ENCODE results near the gene ARHGAP33. TPM values are rescaled to one million over a fixed set of nuclear protein-coding genes. Genes with fewer than 3 reads are reported as not detected.

ARHGAP33 gene
- total RNA-seq, 1 donor from 2014 or later: 5.1 TPM

DNA sequence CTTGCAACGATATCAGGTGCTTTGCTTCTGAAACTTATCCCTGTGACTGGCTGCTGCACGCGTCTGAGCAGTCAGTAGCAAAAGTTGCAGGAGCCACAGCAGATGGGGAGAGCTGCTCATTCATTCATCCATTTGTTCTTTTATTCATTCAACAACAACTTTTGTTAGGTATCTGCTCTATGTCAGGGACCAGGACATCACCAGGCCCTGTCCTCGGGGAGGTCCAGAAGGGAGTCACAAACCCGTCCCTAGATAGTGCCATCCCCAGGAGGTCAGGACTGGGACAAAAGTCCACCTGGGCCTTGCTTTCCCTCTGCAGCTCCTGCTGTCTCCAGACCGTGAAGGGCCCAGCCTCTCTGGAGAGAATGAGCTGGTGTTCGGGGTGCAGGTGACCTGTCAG lies 2.6 kb downstream of the ARHGAP33 start:
- no peak for DNase-seq

DNA sequence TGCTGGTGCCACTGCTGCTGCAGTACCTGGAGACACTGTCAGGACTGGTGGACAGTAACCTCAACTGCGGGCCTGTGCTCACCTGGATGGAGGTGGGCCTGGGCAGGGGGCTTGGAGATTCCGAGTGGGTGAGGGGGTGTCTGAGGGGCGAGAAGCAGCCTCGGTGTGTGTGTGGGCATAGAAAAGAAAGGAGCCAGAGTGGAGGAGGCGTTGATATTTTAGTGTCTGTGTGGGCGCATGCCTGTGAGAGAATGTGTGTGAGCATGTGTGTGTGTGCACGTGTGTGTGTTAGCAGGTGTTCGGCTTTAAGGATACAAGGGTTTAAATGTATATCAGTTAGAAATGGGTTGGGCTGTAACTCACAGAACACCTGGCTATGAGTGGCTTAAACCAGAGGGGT lies 3.7 kb downstream of the ARHGAP33 start:
- no peak for DNase-seq

DNA sequence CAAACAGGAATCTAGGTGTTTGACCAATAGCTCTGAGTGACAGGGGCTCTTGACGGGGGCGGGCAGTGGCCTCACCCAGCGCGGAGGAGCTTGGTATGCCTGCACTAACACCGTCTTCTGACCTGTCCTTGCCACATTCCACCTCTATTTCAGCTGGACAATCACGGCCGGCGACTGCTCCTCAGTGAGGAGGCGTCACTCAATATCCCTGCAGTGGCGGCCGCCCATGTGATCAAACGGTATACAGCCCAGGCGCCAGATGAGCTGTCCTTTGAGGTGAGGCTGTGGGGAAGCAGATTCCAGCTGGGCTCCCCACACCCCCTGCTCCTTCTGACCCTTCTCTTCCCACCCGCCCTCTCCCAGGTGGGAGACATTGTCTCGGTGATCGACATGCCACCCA lies 4.7 kb downstream of the ARHGAP33 start:
- DNase-seq: no peak

DNA sequence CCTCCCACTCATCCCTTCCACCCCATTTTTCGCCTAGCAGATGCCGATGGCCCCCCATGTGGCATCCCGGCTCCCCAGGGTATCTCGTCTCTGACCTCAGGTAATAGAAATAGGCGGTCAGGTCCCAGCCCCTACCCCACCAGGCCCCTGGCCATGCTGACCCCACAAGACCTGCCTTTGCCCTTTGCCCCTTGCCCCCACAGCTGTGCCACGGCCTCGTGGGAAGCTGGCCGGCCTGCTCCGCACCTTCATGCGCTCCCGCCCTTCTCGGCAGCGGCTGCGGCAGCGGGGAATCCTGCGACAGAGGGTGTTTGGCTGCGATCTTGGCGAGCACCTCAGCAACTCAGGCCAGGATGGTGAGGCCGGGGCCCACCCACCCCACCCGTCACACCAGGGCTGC lies 5.4 kb downstream of the ARHGAP33 start:
- no peak for DNase-seq

DNA sequence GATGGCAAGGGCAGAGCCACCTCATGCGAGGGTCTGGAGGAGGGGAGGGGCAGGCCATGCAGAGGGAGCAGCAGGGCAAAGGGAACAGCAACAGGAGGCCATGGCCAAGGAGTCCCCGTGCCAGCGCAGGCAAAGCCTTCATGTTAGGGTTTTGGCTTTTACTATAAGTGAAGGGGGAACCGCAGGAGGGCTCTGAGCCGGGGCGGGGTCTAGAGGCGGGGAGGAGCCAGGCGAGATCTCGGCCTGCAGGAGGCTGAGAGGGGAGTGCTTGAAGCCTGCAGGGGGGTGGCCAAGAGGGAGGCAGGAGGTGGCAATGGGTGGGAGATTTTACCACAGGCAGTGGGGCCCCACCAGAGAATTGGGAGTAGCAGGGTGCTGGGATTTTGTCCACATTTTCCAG lies 6.3 kb downstream of the ARHGAP33 start:
- DNase-seq: no peak

DNA sequence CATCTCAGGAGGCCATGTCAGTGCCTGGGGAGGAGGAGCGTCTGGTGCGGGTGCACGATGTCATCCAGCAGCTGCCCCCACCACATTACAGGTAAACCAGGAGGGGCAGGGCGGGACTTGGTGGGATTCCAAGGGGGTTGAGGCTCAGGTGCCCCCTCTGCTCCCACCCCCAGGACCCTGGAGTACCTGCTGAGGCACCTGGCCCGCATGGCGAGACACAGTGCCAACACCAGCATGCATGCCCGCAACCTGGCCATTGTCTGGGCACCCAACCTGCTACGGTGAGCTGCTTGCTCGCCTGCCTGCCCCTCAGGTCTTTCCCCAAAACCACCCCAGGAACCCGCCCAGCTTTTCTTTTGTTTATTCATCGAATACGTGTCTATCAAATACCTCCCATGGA lies 7.2 kb downstream of the ARHGAP33 start:
- DNase-seq: no peak

DNA sequence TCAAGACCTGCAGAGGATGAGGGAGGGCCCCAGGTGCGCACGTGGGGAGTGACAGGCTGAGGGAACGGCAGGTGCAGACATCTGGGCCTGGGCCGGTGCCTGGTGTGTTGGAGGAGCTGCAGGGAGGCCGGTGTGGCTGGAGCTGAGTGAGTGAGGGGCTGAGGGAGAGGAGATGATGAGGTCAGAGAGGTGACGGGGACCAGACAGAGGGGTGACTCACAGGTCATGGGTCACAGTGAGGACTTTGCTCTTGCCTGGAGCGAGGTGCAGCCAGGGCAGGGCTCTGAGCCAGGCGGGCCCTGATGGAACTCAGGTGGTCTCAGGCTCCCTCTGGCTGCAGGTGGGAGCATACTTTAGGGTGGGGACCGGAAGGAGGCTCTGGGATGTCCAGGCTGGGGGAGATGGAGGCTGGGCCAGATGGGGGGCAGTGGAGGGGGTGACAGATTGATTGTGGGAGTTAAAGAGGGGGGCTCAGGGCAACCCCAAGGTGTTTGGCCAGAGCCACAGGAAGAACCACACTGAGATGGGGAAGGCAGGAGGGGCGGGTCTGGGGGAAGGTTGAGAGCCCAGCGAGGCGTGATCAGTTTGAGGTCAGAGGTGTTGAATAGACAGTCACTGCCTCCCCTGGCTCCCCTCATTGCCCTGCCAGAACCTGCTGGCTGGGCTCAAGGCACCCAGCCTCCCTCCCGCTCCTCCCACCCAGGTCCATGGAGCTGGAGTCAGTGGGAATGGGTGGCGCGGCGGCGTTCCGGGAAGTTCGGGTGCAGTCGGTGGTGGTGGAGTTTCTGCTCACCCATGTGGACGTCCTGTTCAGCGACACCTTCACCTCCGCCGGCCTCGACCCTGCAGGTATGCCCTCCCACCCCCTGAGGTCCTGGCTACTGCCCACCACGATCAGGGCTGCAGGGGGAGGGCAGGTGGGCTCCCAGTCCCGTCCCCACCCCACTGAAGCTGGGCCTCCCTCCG lies 8.4 kb downstream of the ARHGAP33 start:
- no peak for DNase-seq

DNA sequence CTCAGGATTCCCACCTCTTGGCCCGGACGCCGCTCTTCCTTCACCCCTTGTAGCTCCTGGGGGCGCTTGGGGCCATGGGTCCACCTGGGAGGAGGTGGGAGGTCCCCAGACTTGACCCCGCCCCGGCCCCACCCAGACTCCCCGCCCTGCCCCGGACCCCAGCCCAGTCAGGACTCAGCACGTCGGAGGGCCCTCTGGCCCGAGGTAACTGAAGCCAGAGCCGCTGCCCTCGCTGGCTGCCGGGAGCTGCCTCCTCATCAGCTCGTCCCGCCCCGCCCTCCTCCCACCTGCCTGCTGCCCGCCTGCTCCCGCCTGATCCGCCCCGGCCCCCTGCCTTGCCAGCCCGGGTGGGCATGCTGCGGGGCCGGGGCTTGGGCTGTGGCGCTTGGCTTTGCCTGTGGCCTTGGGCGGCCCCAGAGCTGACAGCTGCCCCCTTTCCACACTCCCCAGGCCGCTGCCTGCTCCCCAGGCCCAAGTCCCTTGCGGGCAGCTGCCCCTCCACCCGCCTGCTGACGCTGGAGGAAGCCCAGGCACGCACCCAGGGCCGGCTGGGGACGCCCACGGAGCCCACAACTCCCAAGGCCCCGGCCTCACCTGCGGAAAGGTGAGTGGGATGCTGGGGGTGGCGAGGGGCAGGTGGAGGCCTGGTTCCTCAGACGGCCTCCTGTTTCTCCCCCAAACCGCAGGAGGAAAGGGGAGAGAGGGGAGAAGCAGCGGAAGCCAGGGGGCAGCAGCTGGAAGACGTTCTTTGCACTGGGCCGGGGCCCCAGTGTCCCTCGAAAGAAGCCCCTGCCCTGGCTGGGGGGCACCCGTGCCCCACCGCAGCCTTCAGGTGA lies 9.4 kb downstream of the ARHGAP33 start:
- no peak for DNase-seq

DNA sequence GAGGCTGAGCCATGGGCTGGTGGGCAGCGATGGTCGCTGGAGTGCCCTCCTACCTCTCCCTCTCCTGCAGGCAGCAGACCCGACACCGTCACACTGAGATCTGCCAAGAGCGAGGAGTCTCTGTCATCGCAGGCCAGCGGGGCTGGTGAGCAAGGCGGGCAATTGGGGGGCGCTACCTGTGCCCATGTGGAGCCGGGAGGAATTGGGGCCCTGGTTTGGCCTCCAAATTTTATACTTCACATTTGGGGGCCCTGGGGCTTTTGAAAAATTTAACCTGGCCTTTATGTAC lies 9.9 kb downstream of the ARHGAP33 start:
- DNase-seq: no peak

DNA sequence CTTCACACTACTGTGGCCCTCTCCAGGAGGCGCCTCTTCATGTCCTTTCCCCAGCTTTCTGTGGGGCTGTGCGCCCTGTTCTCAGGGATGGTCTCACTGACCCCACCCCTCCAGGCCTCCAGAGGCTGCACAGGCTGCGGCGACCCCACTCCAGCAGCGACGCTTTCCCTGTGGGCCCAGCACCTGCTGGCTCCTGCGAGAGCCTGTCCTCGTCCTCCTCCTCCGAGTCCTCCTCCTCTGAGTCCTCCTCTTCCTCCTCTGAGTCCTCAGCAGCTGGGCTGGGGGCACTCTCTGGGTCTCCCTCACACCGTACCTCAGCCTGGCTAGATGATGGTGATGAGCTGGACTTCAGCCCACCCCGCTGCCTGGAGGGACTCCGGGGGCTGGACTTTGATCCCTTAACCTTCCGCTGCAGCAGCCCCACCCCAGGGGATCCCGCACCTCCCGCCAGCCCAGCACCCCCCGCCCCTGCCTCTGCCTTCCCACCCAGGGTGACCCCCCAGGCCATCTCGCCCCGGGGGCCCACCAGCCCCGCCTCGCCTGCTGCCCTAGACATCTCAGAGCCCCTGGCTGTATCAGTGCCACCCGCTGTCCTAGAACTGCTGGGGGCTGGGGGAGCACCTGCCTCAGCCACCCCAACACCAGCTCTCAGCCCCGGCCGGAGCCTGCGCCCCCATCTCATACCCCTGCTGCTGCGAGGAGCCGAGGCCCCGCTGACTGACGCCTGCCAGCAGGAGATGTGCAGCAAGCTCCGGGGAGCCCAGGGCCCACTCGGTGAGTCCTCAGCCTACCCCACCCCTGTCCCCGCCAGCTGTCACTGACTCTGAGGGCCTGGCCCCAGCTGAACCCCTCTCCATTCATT lies 11.2 kb downstream of the ARHGAP33 start:
- DNase-seq: no peak

DNA sequence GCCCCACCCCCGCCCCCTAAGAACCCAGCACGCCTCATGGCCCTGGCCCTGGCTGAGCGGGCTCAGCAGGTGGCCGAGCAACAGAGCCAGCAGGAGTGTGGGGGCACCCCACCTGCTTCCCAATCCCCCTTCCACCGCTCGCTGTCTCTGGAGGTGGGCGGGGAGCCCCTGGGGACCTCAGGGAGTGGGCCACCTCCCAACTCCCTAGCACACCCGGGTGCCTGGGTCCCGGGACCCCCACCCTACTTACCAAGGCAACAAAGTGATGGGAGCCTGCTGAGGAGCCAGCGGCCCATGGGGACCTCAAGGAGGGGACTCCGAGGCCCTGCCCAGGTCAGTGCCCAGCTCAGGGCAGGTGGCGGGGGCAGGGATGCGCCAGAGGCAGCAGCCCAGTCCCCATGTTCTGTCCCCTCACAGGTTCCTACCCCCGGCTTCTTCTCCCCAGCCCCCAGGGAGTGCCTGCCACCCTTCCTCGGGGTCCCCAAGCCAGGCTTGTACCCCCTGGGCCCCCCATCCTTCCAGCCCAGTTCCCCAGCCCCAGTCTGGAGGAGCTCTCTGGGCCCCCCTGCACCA lies 11.9 kb downstream of the ARHGAP33 start:
- no peak for DNase-seq

DNA sequence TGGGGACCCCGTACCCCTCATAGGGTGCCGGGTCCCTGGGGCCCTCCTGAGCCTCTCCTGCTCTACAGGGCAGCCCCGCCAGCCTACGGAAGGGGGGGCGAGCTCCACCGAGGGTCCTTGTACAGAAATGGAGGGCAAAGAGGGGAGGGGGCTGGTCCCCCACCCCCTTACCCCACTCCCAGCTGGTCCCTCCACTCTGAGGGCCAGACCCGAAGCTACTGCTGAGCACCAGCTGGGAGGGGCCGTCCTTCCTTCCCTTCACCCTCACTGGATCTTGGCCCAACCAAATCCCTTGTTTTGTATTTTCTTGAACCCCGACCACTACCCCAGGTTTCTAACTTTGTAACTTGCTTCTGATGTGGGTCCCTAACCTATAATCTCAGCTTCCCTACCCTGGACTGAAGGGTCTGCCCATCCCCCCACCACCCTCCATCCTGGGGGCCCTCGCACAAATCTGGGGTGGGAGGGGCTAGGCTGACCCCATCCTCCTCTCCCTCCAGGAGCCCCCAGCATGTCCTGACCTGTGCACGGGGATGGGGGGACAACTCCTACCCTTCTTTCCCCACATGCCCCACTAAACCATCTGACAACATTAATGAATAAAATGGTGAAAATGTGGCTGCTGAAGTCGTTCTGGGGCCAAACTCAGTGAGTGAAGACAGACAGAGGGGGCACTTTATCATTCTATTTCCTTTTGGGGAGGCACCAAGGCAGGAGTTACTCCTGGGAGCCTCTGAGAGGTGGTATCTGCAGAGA lies 13.0 kb downstream of the ARHGAP33 start:
- no peak for DNase-seq

DNA sequence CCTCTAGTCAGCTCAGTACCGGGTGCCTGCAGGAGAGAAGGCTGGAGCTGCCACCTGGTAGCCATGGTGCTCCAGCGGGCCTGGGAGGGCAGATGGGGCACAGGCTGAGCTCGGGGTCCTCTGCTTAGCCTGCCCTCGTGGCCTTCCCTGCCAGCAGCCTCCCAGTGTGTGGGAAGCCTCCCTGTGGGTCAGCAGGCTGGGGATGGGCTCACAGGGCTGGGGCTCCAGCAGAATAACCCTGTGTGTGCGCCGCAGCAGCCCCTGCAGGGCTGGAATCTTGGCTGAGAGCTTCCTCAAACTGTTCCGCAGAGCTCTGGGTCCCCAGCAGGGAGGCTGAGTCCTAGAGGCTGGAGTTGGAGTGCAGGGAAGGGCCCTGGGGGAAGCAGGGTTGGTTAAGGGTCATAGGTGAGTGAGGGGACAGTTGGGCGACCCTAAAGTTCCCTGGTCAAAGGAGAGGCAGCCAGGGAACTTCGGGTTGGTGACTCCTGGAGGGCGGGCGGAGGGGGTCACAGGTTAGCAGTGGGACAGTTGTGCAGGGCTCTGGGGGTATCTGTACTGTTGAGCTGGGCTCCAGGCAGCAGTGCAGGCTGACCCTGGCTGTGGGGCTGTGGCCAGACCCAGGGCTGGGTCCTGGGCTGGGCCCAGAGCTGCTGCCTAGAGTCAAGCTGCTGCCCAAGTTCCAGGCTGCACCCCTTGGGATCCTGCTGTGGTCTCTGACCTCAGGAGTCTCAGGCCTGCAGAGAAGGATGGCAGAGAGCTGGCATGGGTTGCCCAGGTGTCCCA lies 14.0 kb downstream of the ARHGAP33 start:
- DNase-seq: no peak

DNA sequence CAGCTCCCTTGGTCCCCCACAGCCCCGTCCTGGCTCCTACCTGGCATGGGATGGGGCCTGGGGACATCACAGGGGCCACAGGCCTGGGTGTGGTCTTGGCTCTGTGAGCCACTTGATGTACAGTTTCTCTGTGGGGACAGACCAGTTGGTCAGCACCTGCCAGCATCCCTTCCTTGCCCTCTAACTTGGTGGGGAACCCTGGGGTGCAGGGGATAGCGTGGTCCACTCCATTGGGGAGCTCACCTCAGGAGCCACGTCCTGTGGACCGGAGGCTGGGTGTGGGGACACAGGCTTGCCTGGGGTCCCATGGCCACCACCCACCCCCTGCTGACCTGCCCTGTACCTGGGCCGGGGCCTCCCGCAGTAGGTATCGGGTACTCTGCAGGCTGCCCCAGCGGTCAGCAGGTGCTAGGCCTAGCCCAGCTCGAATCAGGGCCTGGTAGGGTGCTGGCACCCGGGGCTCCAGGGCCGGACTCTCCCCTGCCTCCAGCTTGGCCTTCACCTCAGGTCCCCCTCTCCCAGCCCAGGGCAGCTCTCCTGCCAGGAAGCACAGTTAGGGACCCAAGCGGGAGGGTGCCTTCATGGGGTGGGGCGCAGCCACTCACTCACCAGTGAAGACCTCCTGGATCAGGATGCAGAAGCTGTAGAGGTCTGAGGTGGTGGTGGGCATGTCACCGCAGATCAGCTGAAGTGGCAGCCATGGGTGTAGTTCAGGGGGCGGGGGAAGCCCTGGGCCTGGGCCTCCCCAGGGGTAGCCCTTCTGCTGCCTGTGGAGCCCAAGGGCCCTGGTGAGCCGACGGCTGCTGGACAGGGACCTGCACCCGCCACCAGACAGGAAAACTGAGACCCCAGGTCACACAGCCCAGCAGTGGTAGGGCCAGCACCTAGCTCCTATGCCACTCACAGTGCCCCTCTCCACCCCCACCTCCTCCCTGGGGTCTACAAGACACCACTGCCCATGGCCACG lies 14.9 kb downstream of the ARHGAP33 start:
- no peak for DNase-seq

DNA sequence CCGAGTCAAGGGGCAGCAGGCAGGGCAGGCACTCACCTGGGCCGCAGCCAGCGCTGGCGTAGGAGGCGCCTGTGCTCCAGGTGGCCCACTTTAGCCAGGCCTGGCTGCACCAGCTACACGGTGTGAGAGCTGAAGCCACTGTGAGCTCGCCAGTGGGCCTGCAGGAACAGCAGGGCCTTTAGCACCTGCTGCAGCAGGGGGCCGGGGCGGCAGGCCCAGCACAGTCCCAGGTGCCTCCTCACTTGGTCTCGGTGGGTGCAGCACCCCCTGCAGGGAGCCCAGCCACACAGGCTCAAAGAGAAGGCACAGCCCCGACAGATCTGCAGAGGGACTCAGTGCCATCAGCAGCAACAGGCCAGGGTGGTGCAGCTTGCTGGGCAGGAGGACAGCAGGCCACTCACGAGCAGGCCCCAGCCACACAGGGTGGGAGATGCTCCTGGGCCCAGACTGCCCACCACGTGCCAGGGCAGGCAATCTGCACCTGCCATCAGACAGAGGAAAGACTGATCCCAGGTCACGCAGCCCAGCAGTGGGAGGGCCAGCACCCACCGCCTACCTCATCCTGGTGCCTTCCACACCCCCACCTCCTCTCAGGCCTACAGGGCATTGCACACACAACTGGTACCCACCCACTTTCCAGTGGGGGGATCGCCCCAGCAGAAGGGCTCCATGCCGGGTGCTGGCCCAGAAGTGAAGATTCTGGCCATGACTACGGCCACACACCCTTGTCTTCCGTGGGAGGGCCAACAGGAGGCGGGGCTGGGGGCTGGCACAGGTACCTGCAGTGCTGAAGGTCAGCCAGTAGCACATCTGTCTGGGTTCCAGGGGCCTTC lies 15.8 kb downstream of the ARHGAP33 start:
- DNase-seq: no peak

DNA sequence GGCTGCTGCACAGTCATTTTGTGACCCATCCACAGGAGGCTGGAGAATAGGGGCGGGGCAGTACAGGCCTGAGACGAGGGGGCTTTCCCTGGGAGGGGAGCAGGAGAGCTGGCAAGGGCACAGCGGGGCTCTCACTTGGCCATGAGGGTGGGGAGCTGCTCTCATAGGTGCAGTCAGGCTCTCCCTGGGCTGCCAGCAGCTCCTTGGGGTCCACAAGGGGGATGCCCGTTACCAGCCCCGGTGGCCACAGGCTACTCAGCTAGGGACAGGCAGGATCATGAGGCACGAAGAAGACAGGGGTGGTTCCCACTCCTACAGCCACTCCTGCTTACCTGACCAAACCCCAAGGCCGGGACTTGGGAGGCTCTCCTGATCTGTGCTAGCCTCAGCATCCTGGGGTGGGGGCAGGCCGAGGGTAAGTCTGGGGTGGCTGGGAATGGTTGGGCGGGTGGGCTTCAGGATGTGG lies 16.5 kb downstream of the ARHGAP33 start:
- no peak for DNase-seq

DNA sequence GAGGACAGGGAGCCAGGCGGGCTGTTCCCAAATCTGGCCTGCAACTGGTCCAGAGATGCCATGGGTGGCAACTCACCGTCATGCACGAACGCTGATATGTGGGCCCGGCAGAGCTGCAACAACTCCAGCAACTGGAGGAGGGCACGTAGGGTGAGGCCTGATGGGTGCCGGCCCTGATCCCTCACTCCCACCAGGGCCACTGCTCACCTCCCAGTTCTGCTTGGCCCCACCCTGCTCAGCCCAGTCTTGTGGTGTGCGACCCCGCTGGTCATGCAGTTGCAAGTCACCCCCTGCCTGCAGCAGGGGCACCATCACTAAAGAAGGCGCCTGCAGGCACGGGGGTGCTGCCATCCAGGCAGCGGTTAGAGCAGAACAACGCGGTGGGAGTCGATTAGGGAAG lies 16.9 kb downstream of the ARHGAP33 start:
- no peak for DNase-seq

DNA sequence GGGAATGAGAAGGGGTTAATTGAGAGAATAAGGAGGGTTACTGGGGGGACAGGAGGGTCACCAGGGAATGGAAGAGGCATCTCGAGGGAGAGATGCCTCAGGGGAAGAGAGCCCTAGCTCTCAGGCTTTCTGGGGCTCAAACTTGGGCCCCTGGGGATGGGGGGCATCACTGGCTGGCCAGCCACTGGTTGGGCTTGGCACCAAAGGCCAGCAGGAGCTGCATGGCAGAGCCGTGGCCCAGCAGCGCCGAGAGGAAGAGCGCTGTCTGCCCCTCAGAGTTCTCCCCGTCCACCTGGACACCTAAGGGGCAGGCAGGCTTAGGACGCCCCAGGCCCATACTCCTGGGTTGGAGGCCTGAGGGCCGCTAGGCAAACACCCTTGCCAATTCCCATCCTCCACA lies 17.5 kb downstream of the ARHGAP33 start:
- DNase-seq: no peak

All from skin of body (tissue), 2 donors.